Right lobe of liver (tissue), 6 donors: Measurements from ENCODE around the gene WSB1. TPM values are rescaled to one million over a fixed set of nuclear protein-coding genes. Genes with fewer than 3 reads are reported as not detected.
"Not testable (repeated sequence)": the region's sequence is repeated elsewhere in the genome, so short reads cannot be mapped to it uniquely, and the experiment has no call there.

Experiments
- ATAC-seq, 4 donors: fragments of 200-7000 bp; cut with Tn5 transposase; one replicate each; pipeline ENCODE4 v1.9.1; 2020; ENCODE audit warnings: mild to moderate bottlenecking in 4 of 4, moderate library complexity in 4 of 4
- DNase-seq, 3 donors: peaks; one replicate each; pipeline ENCODE4 v3.0.0-alpha.2; 2020
- H3K27ac ChIP-seq, 3 donors: fragments of 200-600 bp; one replicate each; pipeline ENCODE4 v1.8.0; 2022
- H3K27me3 ChIP-seq, 2 donors: fragments of 200-600 bp; one replicate each; pipeline ENCODE4 v1.8.0; 2022
- H3K36me3 ChIP-seq, 4 donors: fragments of 200-600 bp; sonication (generic) in 1 of 4; one replicate each; pipeline versions ENCODE4 v1.5.1 to v1.8.0; 2017 to 2022; ENCODE audit warnings: control low read depth in 1 of 4
- H3K4me1 ChIP-seq, 4 donors: fragments of 200-600 bp; sonication (generic) in 1 of 4; one replicate each; pipeline versions ENCODE4 v1.5.1 to v1.8.0; 2017 to 2022; ENCODE audit warnings: control low read depth in 1 of 4
- H3K4me3 ChIP-seq, 3 donors: fragments of 200-600 bp; one replicate each; pipeline ENCODE4 v1.8.0; 2022
- H3K9me3 ChIP-seq, 4 donors: fragments of 200-600 bp; sonication (generic) in 1 of 4; one replicate each; pipeline versions ENCODE4 v1.5.1 to v1.8.0; 2017 to 2022; ENCODE audit warnings: control low read depth in 1 of 4
- POLR2A ChIP-seq: fragments of 450-650 bp; IDR thresholded peaks from one replicate; pipeline ENCODE4 v1.6.1; 2017; ENCODE audit warnings: antibody characterized with exemption, mild to moderate bottlenecking
- WGBS: methylation state at CpG from one replicate; pipeline ENCODE4 v1.1.6; 2018; ENCODE audit warnings: low coverage, low lambda C conversion rate; ENCODE audit not compliant: insufficient coverage; ENCODE audit errors: missing lambda C conversion rate; 5-methylcytosine and 5-hydroxymethylcytosine counted together
- intact Hi-C, 2 donors: fragments of 100-400 bp; cut with DNase I; formaldehyde crosslinking; loops; one replicate each; pipeline versions ENCODE4 v1.11.2 to v1.14.1; 2022
- total RNA-seq, 6 experiments: library from RNA; depleted of rRNA in 2 of 6; stranded (reverse); fragments of >200 nt in 2 of 6; fragmentation: NEBNext Ultra II Directional in 3 of 6; extraction: Animal tissue kit (Norgen Biotek cat#: 25700) in 3 of 6; gene quantifications; one replicate each; pipeline versions ENCODE4 v1.1.0 to v1.2.4, GENCODE V29; 2016 to 2023
- TF ChIP-seq, protein P1 (sequence below), 4 donors: fragments of 200-600 bp in 3 of 4; fragments of 450-650 bp in 1 of 4; IDR thresholded peaks; one replicate each; pipeline versions ENCODE4 v1.5.1 to v1.8.0; 2016 to 2022; ENCODE audit warnings: antibody characterized with exemption in 4 of 4, mild to moderate bottlenecking in 2 of 4
- donor health status: DM: no; HTN: yes; CAD: no.
- donor health status: DM: no; HTN: no; CAD: no.
- donor health status: DM: no; HTN: no; CAD: no.
- donor health status: DM: no; HTN: yes; CAD: no.
- donor health status: DM: no; HTN: yes; CAD: no.

Gene WSB1
- total RNA-seq, 6 experiments from 2014 or later: 28.3 to 97.6 (median 35.0) TPM

DNA sequence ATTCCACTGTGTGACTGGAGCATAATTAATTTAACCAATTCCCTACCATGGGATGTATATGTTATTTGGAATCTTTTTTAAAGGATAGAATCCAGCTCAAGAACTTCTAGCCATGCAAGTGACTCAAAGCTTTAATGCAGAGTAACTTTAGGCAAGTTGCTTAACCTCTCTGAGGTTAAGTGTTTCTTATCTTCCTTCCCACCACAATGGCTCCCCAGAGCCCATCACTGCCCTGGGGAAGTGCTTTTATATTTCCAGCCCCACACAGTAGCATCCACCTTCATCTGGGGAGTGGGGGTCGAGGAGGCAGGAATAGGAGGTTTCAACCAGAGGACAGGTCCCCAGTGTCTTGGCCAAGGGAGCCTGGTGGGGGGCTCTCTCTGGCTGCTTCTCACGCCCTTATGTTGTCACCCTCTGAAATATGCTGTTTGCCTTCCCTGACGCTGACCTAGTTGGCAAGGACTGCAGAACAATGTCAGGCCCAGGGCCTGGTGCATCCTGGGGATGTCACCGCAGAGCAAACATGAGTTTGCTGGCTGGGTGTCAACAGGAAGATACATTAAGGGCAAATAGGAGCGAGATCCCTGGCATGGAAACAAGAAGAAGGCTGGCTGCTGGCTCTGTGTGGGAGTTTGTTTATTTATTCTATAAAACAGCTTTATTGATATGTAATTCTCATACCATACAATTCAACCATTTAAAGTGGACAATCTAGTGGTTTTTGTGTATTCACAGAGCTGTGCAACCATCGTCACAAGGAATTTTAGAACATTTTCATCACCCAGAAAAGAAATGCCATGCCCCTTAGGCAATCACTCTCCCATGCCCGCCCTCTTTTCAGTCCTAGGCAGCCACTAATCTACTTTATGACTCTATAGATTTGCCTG is 46.6 kb upstream of the WSB1 start:
- Histone ChIP-seq H3K27me3 (no peaks in the 10 kb centered on the region), H3K9me3 (no peaks in the 10 kb centered on the region), H3K4me1 (peaks cover 0 to 38% (median 26%) of the 10 kb centered on the region in 4 donors), H3K4me3 (no peak overlapping the region), H3K36me3 (no peaks in the 10 kb centered on the region), H3K27ac (peak overlapping the region; percentile 16 to 63 (median 62))
- intact Hi-C loops: no loop called here
- TF ChIP-seq, protein P1, sequence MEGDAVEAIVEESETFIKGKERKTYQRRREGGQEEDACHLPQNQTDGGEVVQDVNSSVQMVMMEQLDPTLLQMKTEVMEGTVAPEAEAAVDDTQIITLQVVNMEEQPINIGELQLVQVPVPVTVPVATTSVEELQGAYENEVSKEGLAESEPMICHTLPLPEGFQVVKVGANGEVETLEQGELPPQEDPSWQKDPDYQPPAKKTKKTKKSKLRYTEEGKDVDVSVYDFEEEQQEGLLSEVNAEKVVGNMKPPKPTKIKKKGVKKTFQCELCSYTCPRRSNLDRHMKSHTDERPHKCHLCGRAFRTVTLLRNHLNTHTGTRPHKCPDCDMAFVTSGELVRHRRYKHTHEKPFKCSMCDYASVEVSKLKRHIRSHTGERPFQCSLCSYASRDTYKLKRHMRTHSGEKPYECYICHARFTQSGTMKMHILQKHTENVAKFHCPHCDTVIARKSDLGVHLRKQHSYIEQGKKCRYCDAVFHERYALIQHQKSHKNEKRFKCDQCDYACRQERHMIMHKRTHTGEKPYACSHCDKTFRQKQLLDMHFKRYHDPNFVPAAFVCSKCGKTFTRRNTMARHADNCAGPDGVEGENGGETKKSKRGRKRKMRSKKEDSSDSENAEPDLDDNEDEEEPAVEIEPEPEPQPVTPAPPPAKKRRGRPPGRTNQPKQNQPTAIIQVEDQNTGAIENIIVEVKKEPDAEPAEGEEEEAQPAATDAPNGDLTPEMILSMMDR (IDR thresholded peaks at IDR 0.05): no peak
- no peak for TF ChIP-seq POLR2A
- ATAC-seq (peak; percentile 79 to 88 (median 84)), DNase-seq (peak; percentile 87 to 95 (median 90))
- WGBS: 15% methylated on average over 7 of the region's 7 CpGs

DNA sequence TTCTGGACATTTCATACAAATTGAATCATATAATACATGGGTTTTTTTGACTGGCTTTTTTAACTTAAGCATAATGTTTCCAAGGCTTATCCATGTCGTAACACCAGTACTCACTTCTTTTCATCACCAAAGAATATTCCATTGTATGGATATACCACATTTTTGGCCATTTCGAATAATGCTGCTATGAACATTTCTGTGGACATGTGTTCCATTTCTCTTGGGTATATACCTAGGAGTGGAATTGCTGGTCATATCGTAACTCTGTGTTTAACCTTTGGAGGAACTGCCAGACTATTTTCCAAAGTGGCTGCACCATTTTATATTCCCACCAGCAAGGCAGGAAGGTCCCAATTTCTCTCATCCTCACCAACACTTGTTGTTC is 46.0 kb upstream of the WSB1 start:
- no peak for ATAC-seq
- Histone ChIP-seq H3K36me3 (no peaks in the 10 kb centered on the region), H3K9me3 (no peaks in the 10 kb centered on the region), H3K4me1 (peaks cover 0 to 38% (median 26%) of the 10 kb centered on the region in 4 donors), H3K27ac (peak overlapping the region in 1 of 3 donors; percentile 62), H3K27me3 (no peaks in the 10 kb centered on the region), H3K4me3 (no peak overlapping the region)
- TF ChIP-seq, protein P1 (IDR thresholded peaks at IDR 0.05): no peak
- no peak for TF ChIP-seq POLR2A
- DNase-seq: no peak
- 73% methylated on average over 3 of the region's 3 CpGs for WGBS
- intact Hi-C loops: no loop called here

DNA sequence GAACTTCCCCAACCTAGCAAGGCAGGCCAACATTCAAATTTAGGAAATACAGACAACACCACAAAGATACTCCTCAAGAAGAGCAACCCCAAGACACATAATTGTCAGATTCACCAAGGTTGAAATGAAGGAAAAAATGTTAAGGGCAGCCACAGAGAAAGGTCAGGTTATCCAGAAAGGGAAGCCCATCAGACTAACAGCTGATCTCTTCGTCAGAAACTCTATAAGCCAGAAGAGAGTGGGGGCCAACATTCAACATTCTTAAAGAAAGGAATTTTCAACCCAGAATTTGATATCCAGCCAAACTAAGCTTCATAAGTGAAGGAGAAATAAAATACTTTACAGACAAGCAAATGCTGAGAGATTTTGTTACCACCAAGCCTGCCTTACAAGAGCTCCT is 43.1 kb upstream of the WSB1 start:
- ATAC-seq, H3K27ac ChIP-seq, H3K27me3 ChIP-seq, H3K4me3 ChIP-seq, H3K9me3 ChIP-seq, intact Hi-C loops, DNase-seq, H3K36me3 ChIP-seq: not testable (repeated sequence)
- peaks cover 0 to 24% (median 15%) of the 10 kb centered on the region in 4 donors for H3K4me1 ChIP-seq
- WGBS: 64% methylated on average over 1 of the region's 1 CpG

DNA sequence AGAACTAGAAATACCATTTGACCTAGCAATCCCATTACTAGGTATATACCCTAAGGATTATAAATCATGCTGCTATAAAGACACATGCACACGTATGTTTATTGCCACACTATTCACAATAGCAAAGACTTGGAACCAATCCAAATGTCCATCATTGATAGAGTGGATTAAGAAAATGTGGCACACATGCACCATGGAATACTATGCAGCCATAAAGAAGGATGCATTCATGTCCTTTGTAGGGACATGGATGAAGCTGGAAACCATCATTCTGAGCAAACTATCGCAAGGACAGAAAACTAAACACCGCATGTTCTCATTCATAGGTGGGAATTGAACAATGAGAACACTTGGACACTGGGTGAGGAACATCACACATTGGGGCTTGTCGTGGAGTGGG is 39.1 kb upstream of the WSB1 start:
- intact Hi-C loops: not testable (repeated sequence)

DNA sequence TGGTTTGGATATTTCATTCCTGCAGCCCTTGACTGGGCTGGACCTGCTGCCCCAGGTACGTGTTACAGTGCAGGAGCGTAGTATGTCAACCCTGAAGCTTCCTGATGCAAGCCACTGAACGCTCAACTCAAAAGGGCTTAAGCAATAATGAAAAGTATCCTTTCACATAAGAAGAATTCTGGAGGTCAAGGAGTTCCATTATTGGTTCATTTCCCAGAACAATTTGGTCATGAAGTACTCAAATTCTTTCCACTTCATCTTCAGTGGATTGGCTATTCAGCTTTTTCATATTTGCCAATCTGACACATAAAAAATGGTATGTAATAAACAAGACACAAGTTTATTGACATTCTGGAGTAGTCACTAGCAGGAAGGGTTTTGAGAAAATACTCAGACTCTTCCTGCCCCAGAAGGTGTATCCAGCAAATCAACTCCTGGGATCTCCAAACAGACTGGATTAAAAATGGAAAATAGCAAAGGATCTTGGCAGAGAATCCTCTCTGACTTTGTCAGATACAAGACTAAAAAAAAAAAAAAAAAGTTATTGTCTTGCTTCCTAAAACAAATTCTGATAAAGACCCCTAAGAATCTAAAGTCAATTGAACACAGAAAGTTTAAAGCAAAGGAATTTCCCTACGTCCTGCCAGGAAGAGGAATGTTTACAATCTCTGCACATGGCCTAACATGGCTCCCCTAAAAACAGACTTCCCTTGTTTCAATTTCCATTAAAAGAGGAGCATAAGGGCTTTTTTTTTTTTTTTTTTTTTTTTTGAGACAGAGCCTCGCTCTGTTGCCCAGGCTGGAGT is 37.5 kb upstream of the WSB1 start:
- Histone ChIP-seq H3K4me3 (no peak overlapping the region), H3K36me3 (no peaks in the 10 kb centered on the region), H3K9me3 (no peaks in the 10 kb centered on the region), H3K27me3 (no peaks in the 10 kb centered on the region), H3K4me1 (no peaks in the 10 kb centered on the region), H3K27ac (peak overlapping the region in 2 of 3 donors; percentile 16 to 49)
- intact Hi-C loops: no loop called here
- peak; percentile 40 to 70 (median 48) for ATAC-seq
- TF ChIP-seq POLR2A: no peak
- TF ChIP-seq, protein P1 (IDR thresholded peaks at IDR 0.05): no peak
- 71% methylated on average over 5 of the region's 5 CpGs for WGBS
- DNase-seq: no peak

More for the DNA sequence above, 39.1 kb upstream of the WSB1 start:
- not testable (repeated sequence) for H3K27me3 ChIP-seq, H3K9me3 ChIP-seq, ATAC-seq, H3K36me3 ChIP-seq, H3K4me1 ChIP-seq, H3K4me3 ChIP-seq, DNase-seq, H3K27ac ChIP-seq
- 83% methylated on average over 4 of the region's 4 CpGs for WGBS
